Stimulated activated CD8-positive, alpha-beta memory T cell treated with anti-CD3 and anti-CD28 coated beads, Interleukin-15, amount 100 ng/mL, for 1 hour (primary cell): ENCODE measurements around the gene PARP16.

ENCODE experiments used
- DNase-seq: peaks from one replicate; pipeline ENCODE4 v3.0.0-alpha.2; 2020; ENCODE audit warnings: low read depth

Gene PARP16

GRCh38 chr15:65310431-65311137, 23.9 kb upstream of the PARP16 start:
- no peak for DNase-seq

DNA sequence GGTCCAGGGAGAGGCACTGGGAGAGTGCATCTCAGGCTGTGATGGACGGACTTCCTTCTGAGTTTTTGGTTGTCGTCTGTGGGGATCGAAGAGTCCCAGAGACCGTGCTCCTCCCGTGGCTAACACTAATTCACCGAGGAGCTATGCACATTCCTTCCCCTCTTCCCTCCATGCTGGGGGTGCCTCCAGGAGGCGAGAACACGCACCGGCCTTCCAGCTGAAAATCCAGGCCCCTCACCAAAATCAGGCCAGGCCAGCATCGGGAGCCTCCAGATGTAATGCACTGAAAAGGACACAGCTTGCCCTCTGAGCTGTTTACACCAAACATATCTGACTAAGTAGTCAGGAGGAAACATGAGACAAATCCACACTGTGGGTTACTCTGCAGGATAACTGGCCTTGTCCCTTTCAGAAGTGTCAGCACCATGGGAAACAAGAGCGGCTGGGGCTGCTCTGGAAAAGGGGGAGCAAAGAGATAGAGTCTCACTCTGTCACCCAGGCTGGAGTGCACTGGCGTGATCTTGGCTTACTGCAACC, 23.3 kb upstream of the PARP16 start:
- DNase-seq, result no peak

- DNase-seq, result no peak
Observed at GRCh38 chr15:65307978-65308377, 21.3 kb upstream of the PARP16 start.

- no peak for DNase-seq
Observed at GRCh38 chr15:65306551-65306950, 19.9 kb upstream of the PARP16 start.

GRCh38 chr15:65305776-65306175, 19.1 kb upstream of the PARP16 start:
- DNase-seq, result no peak

DNA sequence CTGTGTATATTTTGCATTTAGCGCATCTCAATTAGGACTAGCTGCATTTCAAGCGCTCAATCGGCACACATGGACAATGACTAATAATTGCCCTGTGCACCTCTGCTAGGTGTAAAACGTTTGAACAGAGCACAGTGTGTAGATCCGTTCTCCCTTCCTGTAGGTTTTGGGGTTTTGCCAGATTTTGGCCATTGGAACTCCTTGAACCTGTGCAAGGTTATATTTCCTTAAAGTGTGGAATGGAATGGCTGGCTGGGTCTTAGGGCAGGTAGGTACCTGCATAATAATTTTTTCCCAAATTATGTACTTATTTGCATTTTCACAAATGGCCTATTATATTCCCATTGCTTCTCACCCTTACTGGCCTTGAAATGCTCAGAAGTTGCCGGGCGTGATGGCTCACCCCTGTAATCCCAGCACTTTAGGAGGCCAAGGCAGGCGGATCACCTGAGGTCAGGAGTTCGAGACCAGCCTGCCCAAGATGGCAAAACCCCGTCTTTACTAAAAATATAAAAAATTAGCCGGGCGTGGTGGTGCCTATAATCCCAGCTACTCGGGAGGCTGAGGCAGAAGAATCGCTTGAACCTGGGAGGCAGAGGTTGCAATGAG, 18.6 kb upstream of the PARP16 start:
- DNase-seq, result no peak

DNA sequence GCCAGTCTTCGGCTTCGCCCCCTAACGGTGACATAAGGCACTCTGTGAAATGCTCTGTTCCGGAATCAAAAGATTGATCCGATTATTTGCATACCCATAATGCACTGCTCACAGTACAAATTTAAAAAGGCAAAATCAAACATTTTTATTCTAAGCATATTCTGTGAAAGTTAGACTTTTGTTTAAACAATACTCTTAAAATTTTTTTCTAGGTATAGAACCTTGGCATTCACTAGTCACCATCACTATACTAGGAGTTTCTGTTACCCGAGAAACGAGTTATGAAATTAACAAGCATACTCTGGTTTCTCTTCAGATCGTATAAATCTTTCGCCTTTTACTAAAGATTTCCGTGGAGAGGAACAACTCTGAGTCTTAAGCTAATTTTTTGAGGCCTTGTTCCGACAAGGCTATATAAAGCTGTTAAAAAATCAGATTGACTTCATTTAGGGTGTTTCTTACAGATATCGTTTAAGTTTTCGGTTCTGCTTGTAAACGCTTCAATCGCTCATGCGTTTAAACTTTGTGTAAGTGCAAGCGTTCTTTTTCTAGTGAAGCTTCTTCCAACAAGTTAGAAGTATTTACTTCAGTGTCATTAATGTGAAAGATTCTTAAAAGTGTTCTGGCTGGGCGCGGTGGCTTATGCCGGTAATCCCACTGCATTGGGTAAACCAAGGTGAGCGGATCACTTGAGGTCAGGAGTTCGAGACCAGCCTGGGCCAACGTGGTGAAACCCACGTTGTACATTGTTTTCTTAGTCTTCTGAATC, 17.9 kb upstream of the PARP16 start, which contains the start of gene RNU5B-1:
Gene RNU5B-1, plus strand, starts transcription at position 297 of the 769 bp plus-strand sequence.
- peak; percentile 55 for DNase-seq

DNA sequence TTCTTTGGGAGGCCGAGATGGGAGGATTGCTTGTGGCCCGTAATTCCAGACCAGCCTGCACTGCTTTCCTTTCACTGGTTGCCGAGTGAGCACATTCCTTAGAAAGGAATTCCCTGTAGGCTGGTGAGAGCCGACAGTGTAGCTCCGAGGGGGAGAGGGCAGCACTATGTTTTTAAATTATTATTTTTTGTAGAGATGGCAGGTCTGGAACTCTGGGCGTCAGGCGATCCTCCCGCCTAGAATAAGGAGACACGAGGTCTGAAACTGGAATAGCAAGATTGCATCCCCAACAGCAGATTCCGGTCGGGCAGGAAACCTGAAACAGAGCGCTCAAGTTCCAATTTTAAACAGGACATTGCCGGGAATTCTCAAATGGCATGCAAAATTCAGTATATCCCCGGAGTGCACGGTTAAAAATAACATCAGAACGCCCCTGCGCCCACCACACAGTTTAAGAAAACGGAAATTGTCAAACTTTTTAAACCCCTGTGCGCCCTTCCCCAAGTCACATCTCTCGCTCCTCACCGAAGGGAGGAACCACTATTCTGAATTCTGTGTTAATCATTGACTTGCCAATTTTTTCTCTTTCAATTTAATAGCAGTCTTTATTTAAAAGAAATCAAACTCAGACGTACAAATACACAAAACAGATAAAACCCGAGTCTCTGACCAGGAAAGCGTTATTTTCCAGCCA, 17.2 kb upstream of the PARP16 start:
- DNase-seq, result no peak

DNA sequence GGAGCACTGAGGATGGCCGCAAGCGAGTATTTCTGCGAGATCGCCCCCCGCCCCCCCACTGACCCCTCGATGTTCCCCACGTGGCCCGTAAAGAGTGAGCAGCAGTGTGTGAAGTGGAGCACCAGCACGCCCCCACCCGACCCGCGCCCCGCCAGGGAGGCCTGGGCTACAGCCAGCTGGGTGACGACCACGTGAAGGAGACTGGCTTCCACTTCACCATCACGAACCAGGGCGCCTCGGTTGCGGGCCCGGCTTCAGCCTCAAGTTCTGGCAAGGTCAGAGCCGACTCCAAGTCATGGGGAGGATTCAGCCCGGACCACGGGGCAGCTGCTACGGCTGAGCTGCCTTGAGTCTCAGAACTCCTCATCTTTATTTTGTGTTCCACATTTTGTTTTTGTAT, 15.4 kb upstream of the PARP16 start:
- no peak for DNase-seq

DNA sequence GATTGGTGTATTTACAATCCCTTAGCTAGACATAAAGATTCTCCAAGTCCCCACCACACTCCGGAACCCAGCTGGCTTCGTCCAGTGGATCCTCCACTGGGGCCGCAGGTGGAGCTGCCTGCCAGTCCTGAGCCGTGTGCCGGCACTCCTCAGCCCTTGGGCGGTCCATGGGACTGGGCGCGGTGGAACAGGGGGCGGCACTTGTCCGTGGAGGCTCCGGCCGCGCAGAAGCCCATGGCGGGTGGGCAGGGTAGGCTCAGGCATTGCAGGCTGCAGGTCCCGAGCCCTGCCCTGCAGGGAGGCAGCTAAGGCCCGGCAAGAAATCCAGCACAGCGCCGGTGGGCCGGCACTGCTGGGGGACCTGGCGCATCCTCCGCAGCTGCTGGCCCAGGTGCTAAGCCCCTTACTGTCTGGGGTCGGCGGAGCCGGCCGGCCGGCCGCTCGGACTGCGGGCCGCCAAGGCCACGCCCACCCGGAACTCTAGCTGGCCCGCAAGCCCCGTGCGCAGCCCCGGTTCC, 14.3 kb upstream of the PARP16 start:
- no peak for DNase-seq

DNA sequence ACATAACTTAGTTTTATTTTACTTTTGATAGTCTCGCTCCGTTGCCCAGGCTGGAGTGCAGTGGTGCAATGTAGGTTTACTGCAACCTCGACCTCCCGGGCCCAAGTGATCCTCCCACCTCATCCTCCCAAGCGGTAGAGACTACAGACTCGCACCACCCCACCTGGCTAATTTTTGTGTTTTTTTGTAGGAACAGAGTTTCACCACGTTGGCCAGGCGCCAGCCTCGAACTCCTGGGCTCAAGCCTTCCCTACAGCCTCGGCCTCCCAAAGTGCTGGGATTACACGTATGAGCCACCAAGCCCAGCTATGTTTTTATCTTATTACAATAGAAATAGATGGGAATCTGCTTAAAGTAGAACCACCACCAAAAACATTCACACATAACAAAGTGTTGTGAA, 12.0 kb upstream of the PARP16 start:
- no peak for DNase-seq

DNA sequence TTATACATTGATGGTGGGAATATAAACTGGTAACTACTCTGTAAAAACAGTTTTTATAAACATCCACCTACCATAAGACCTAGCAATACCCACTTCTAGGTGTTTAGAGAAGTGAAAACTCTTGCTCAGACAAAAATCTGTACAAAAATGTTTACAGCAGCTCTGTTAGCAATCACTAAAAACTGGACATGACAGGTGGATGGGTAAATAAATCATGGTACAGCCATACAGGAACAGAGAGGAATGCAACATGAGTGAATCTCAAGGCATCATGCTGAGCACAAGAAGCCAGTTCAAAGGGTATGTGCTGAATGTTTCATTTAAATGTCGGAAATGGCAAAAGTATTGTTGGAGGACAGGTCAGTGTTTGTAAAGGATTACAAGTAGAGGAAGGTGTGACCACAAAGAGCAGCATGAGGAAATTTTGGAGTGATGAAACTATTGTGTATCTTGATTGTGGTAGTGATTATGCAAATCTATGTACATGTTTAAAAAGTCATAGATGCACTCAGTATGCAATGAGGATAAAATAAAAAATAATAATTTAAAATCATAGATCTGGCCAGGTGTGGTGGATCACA, 6.3 kb upstream of the PARP16 start:
- no peak for DNase-seq

DNA sequence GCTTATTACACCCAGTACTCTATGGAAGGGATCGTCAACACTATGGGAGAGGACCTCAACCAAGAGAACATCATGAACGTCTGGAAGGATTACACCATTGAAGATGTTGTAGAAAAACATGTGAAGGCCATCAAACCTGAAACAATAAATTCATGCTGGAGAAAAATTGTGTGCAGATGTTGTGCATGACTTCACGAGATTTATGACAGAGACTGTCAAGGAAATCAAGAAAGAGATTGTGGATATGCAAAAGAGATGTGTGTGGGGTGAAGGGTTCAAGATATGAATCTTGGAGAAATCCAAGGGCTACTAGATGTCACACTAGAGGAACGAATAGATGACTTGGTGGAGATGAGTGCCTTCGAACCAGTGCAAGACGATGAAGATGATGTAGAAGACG, 3.5 kb upstream of the PARP16 start:
- DNase-seq, result no peak

DNA sequence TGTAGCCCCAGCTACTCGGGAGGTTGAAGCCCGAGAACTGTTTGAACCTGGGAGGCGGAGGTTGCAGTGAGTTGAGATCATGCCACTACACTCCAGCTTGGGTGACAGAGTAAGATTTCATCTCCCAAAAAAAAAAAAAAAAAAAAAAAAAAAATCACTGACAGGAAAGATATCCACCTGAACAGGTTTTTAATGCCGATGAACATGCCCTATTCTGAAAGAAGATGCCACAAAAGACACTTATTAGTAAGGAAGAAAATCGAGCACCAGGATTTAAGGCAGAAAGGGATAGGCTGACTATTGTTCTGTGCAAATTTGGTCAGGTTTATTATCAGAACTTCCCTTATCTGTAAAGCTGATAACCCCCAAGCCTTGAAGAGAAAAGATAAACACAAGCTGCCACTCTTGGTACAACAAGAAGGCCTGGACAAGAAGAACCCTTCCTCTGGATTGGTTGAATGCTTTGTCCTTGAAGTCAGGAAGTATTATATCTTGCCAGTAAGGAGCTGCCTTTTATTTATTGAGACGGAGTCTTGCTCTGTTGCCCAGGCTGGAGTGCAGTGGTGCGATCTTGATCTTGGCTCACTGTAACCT, 2.7 kb upstream of the PARP16 start:
- no peak for DNase-seq

DNA sequence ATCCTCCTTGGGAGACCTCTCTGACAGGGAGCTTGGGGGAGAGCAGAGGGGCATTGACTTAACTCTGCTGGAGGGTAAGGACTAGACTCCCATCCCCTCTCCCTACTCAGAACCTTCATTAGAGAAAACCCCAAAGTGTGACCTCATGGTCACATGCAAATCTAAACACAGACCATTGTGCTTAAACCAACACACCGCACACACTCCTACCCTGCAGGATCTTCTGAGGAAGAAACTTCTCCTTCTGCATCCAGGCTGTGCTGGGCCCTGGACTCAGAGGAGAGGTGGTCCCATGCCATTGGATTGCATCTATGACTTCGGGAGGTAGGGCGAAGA, 805 bp upstream of the PARP16 start:
- no peak for DNase-seq

DNA sequence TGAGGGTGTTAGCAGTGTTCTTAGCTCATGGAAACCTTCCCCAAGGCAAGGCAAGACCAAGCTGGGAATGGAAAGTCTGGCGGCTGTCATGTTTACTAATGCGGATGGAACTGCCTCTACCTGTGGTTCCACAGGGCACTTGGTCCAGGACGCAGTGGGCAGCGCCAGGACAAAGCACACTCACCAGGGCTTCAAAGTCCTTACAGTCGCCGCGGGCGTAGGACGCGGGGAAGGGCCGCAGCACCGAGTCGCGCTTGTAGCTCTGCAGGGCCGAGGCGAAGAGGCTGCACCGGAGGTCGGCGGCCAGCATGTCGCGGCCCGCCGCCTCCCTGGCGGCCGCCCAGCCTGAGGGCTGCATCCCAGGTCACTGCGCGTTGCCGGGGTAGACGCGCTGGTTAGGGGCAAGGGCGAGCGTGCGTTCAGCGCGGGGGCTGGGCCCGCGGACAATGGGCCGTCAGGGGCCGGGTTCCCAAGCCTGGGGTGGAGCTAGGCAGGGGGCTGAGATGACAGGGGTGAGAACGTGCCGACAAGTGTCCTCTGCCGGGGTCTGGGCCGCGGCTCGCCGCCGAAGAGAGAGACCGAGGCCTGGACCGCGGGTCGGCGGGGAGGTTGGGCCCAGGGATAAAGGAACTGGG, 497 bp downstream of the PARP16 start:
- no peak for DNase-seq

GRCh38 chr15:65285291-65286068, 1.2 kb downstream of the PARP16 start:
- DNase-seq, result no peak

- no peak for DNase-seq
Observed at GRCh38 chr15:65278480-65278879, 8.2 kb downstream of the PARP16 start.

- no peak for DNase-seq
Observed at GRCh38 chr15:65277015-65277414, 9.7 kb downstream of the PARP16 start.

DNA sequence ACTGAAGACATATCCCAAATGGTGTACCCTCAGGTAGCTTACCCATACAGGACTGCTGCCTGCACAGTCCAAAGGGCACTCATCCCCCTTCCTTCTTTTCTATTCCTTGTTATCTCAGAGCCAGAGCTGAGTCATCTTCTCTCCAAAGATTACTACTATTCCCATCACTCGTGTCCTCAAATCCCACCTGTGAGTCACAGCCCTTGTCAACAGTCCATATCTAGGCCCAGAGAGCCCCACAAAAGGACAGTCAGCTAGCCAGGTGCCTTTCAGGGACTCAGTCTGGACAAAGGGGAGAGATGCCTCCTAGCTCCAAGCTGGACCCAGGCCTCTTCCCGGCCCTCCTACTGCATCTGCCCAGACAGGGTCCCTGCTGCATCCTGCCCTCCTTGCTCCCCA, 11.0 kb downstream of the PARP16 start:
- DNase-seq, result no peak
